Ovary (tissue), 3 donors: Measurements from ENCODE around the gene HGS.

Source experiments
- POLR2A ChIP-seq: fragments of 450-650 bp; IDR thresholded peaks from one replicate; pipeline ENCODE4 v1.6.1; 2017; ENCODE audit warnings: antibody characterized with exemption, mild to moderate bottlenecking, moderate library complexity
- TF ChIP-seq, protein P1 (sequence below), 3 donors: fragments of 450-650 bp in 2 of 3; fragments of 200-600 bp in 1 of 3; IDR thresholded peaks; one replicate each; pipeline versions ENCODE4 v1.5.1 to v1.8.0; 2016 to 2022; ENCODE audit warnings: antibody characterized with exemption in 3 of 3, mild to moderate bottlenecking in 1 of 3
- donor health status: DM: no; HTN: no; CAD: no.

DNA sequence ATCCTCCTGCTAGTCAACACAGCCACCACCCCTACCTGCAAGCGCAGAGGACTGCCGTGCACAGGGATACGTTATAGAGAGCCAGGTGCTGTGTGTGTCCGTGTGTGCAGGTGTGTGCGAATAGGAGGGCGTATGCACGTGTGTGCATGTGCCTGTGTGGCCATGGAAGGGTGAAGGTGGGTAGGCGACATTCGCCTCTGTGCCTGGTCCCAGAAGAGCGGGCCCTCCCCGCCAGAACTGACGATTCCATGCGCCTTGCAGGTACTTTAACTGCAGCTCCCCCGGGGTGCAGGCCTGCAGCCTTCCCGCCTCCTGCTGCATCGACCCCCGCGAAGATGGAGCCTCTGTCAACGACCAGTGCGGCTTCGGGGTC is 36.2 kb upstream of the HGS start:
- TF ChIP-seq, protein P1, sequence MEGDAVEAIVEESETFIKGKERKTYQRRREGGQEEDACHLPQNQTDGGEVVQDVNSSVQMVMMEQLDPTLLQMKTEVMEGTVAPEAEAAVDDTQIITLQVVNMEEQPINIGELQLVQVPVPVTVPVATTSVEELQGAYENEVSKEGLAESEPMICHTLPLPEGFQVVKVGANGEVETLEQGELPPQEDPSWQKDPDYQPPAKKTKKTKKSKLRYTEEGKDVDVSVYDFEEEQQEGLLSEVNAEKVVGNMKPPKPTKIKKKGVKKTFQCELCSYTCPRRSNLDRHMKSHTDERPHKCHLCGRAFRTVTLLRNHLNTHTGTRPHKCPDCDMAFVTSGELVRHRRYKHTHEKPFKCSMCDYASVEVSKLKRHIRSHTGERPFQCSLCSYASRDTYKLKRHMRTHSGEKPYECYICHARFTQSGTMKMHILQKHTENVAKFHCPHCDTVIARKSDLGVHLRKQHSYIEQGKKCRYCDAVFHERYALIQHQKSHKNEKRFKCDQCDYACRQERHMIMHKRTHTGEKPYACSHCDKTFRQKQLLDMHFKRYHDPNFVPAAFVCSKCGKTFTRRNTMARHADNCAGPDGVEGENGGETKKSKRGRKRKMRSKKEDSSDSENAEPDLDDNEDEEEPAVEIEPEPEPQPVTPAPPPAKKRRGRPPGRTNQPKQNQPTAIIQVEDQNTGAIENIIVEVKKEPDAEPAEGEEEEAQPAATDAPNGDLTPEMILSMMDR (IDR thresholded peaks at IDR 0.05) = no peak
- TF ChIP-seq POLR2A = no peak
